GM12878 (cell line): ENCODE data around the gene RPS10. TPM values are rescaled to one million over a fixed set of nuclear protein-coding genes. Genes with fewer than 3 reads are reported as not detected.

Experiments used
- ATAC-seq: fragments of 200-7000 bp; cut with Tn5 transposase; 3 replicates; pipeline ENCODE4 v1.9.1; 2020; ENCODE audit warnings: mild to moderate bottlenecking, moderate library complexity
- BruUV-seq: library from RNA; stranded (reverse); fragments of 400-500 nt; replicated peaks from 2 replicates; lab custom pipeline; 2021; lab: Mats Ljungman, UMichigan
- CTCF ChIA-PET: fragments of 300-600 bp; sonication (Branson Sonifier 250); formaldehyde crosslinking; extraction: SDS; loops from one replicate; lab custom pipeline; 2021; ENCODE audit warnings: inconsistent platforms; lab: Yijun Ruan, JAX
- POLR2A ChIA-PET: fragments of 350-600 bp; formaldehyde crosslinking; extraction: SDS; loops from one replicate; lab custom pipeline; 2021; ENCODE audit warnings: inconsistent platforms; lab: Charles Lee
- RAD21 ChIA-PET: fragments of 300-600 bp; sonication (Branson Sonifier 250); formaldehyde crosslinking; loops from one replicate; lab custom pipeline; 2023; ENCODE audit warnings: antibody characterized with exemption; ENCODE audit not compliant: unreplicated experiment; lab: Charles Lee
- SMC1A ChIA-PET: fragments of 300-600 bp; sonication (Branson Sonifier 250); formaldehyde crosslinking; loops from one replicate; lab custom pipeline; 2023; ENCODE audit not compliant: unreplicated experiment, uncharacterized antibody; lab: Charles Lee
- DNase-seq: peaks from one replicate; pipeline ENCODE4 v3.0.0-alpha.2; 2011; ENCODE audit warnings: low read depth, low spot score
- FAIRE-seq: peaks from 3 replicates; lab custom pipeline; 2011; peaks lifted over from hg19 to GRCh38; lab: Jason Lieb, UNC
- H2AFZ ChIP-seq: 2 replicates; pipeline ENCODE4 v1.6.0; 2011; ENCODE audit warnings: low read depth, low read length, control low read depth; ENCODE audit not compliant: control insufficient read depth
- H3K27ac ChIP-seq: 2 replicates; pipeline ENCODE4 v1.5.1; 2011; ENCODE audit warnings: control low read depth; ENCODE audit not compliant: control insufficient read depth, insufficient read depth
- H3K27me3 ChIP-seq, 2 experiments: replicated peaks in 1 of 2; 2 replicates each; pipeline versions ENCODE4 v1.6.0 to v1.6.1; 2011; ENCODE audit warnings: low read length in 1 of 2; ENCODE audit not compliant: control insufficient read depth in 2 of 2, insufficient read depth in 2 of 2
- H3K36me3 ChIP-seq, 2 experiments: 2 replicates each; pipeline ENCODE4 v1.5.1; 2011; ENCODE audit warnings: low read length in 1 of 2; ENCODE audit not compliant: control insufficient read depth in 2 of 2, insufficient read depth in 2 of 2
- H3K4me1 ChIP-seq: 2 replicates; pipeline ENCODE4 v1.6.1; 2011; ENCODE audit warnings: mild to moderate bottlenecking, low read length, moderate library complexity, mixed read lengths; ENCODE audit not compliant: control insufficient read depth, insufficient read depth
- H3K4me2 ChIP-seq: 2 replicates; pipeline ENCODE4 v1.6.0; 2011; ENCODE audit warnings: control low read depth; ENCODE audit not compliant: control insufficient read depth, insufficient read depth
- H3K4me3 ChIP-seq: fragments of 200-600 bp; sonication (generic); 2 replicates; pipeline ENCODE4 v1.5.1; 2016
- H3K79me2 ChIP-seq: 2 replicates; pipeline ENCODE4 v1.6.0; 2011; ENCODE audit warnings: low read length; ENCODE audit not compliant: control insufficient read depth, insufficient read depth
- H3K9ac ChIP-seq: 2 replicates; pipeline ENCODE4 v1.8.0; 2011; ENCODE audit warnings: low read length, control low read depth, mixed read lengths; ENCODE audit not compliant: control insufficient read depth, insufficient read depth
- H3K9me3 ChIP-seq: replicated peaks from 3 replicates; pipeline ENCODE4 v1.5.1; 2011; ENCODE audit warnings: mild to moderate bottlenecking, low read length; ENCODE audit not compliant: control insufficient read depth, insufficient read depth
- H4K20me1 ChIP-seq: 2 replicates; pipeline ENCODE4 v1.6.0; 2011; ENCODE audit not compliant: control insufficient read depth, insufficient read depth
- BRCA1 ChIP-seq: IDR thresholded peaks from 2 replicates; pipeline ENCODE4 v1.6.1; 2011; ENCODE audit warnings: low read depth, low read length, improper control_type of control experiment
- FOS ChIP-seq: IDR thresholded peaks from 3 replicates; pipeline ENCODE4 v1.6.1; 2011; ENCODE audit warnings: borderline replicate concordance; ENCODE audit not compliant: insufficient read length; ENCODE audit errors: extremely low read depth
- IKZF2 ChIP-seq, 2 experiments: fragments of 450-650 bp; IDR thresholded peaks; 2 replicates each; pipeline ENCODE4 v1.6.1; 2017; ENCODE audit warnings: mild to moderate bottlenecking in 2 of 2, moderate library complexity in 2 of 2
- JUND ChIP-seq: IDR thresholded peaks from 2 replicates; pipeline ENCODE4 v1.6.1; 2012; ENCODE audit warnings: low read depth, mild to moderate bottlenecking, low read length, improper control_type of control experiment, moderate library complexity
- MEF2A ChIP-seq: IDR thresholded peaks from 2 replicates; pipeline ENCODE4 v1.6.1; 2011; ENCODE audit warnings: low read depth, mild to moderate bottlenecking, low read length, moderate library complexity; ENCODE audit not compliant: insufficient read depth
- MTA2 ChIP-seq: fragments of 450-650 bp; IDR thresholded peaks from 2 replicates; pipeline ENCODE4 v1.6.1; 2016; ENCODE audit warnings: low read depth, mild to moderate bottlenecking, moderate library complexity
- MXI1 ChIP-seq: fragments of 150-350 bp; IDR thresholded peaks from 2 replicates; pipeline ENCODE4 v1.6.1; 2011; ENCODE audit warnings: low read depth, mild to moderate bottlenecking, inconsistent platforms, low read length, improper control_type of control experiment
- NR2F1 ChIP-seq: fragments of 450-650 bp; conservative IDR thresholded peaks from 2 replicates; pipeline ENCODE4 v1.6.1; 2017; ENCODE audit warnings: mild to moderate bottlenecking
- PAX5 ChIP-seq: IDR thresholded peaks from 2 replicates; pipeline ENCODE4 v1.6.1; 2011; ENCODE audit warnings: low read depth, low read length, borderline replicate concordance
- POLR2A ChIP-seq: IDR thresholded peaks from 2 replicates; pipeline ENCODE4 v1.6.1; 2011; ENCODE audit warnings: low read depth, mild to moderate bottlenecking, low read length
- SREBF1 ChIP-seq: IDR thresholded peaks from 2 replicates; pipeline ENCODE4 v1.6.1; 2012; ENCODE audit warnings: mild to moderate bottlenecking, low read length
- TAF1 ChIP-seq: IDR thresholded peaks from 2 replicates; pipeline ENCODE4 v1.6.1; 2011; ENCODE audit warnings: mild to moderate bottlenecking, low read depth, low read length, borderline replicate concordance
- TCF12 ChIP-seq: IDR thresholded peaks from 2 replicates; pipeline ENCODE4 v1.6.1; 2011; ENCODE audit warnings: low read depth, mild to moderate bottlenecking, low read length
- ZNF217 ChIP-seq: fragments of 450-650 bp; IDR thresholded peaks from 2 replicates; pipeline ENCODE4 v1.6.1; 2017; ENCODE audit warnings: antibody characterized with exemption, mild to moderate bottlenecking
- ZNF384 ChIP-seq: IDR thresholded peaks from 2 replicates; pipeline ENCODE4 v1.6.1; 2012; ENCODE audit warnings: low read depth, mild to moderate bottlenecking, low read length, improper control_type of control experiment, borderline replicate concordance
- ZSCAN29 ChIP-seq: fragments of 450-650 bp; IDR thresholded peaks from 2 replicates; pipeline ENCODE4 v1.6.1; 2017; ENCODE audit warnings: mild to moderate bottlenecking, moderate library complexity
- WGBS: methylation state at CpG from one replicate; pipeline ENCODE4 v1.1.6; 2016; ENCODE audit warnings: low lambda C conversion rate; ENCODE audit not compliant: insufficient replicate concordance, insufficient coverage; ENCODE audit errors: missing lambda C conversion rate; 5-methylcytosine and 5-hydroxymethylcytosine counted together
- in situ Hi-C: fragments of 300-500 bp; cut with MboI; formaldehyde crosslinking; loops from 9 replicates; pipeline ENCODE4 v1.14.3; 2018; ENCODE audit warnings: mixed read lengths
- intact Hi-C: fragments of 100-400 bp; cut with micrococcal nuclease; formaldehyde crosslinking; loops from one replicate; pipeline ENCODE4 v1.14.2; 2022; ENCODE audit not compliant: unreplicated experiment
- polyA plus RNA-seq, 11 experiments: library from polyadenylated mRNA; depleted of rRNA in 4 of 11; unstranded in 6 of 11; stranded (reverse) in 5 of 11; fragments of >200 nt; fragmentation: Nextera tagmentation in 4 of 11; fragmentation: Illumina TruSeq in 1 of 11; extraction: Ambion mirVana in 4 of 11; extraction: Trizol in 1 of 11; gene quantifications; 1 replicate in 1 of 11; 2 replicates in 10 of 11; pipeline versions ENCODE4 v1.2.1 to v1.2.3, GENCODE V29; 2011 to 2016; ENCODE audit warnings: inconsistent platforms in 2 of 11, missing spikeins in 2 of 11, low read depth in 1 of 11
- total RNA-seq, 4 experiments: library from RNA; depleted of rRNA in 3 of 4; stranded (reverse); fragments of >200 nt in 3 of 4; fragmentation: Illumina TruSeq in 1 of 4; extraction: Trizol in 1 of 4; gene quantifications; 2 replicates each; pipeline versions ENCODE4 v1.2.1 to v1.2.3, GENCODE V29; 2013 to 2021
- TF ChIP-seq, protein P1 (sequence below): fragments of 450-650 bp; IDR thresholded peaks from 2 replicates; pipeline ENCODE4 v1.6.1; 2016; ENCODE audit warnings: mild to moderate bottlenecking
- TF ChIP-seq, protein P2 (sequence below): fragments of 450-650 bp; IDR thresholded peaks from 2 replicates; pipeline ENCODE4 v1.6.1; 2017; ENCODE audit warnings: mild to moderate bottlenecking, low read depth, inconsistent platforms; ENCODE audit not compliant: poor library complexity, severe bottlenecking

Gene RPS10
- total and polyA plus RNA-seq, 10 of the 15 experiments (the other 5 are each of a cell fraction or from before 2014, with no cell fraction given) = 1,546 to 3,970 (median 2,813) TPM

DNA sequence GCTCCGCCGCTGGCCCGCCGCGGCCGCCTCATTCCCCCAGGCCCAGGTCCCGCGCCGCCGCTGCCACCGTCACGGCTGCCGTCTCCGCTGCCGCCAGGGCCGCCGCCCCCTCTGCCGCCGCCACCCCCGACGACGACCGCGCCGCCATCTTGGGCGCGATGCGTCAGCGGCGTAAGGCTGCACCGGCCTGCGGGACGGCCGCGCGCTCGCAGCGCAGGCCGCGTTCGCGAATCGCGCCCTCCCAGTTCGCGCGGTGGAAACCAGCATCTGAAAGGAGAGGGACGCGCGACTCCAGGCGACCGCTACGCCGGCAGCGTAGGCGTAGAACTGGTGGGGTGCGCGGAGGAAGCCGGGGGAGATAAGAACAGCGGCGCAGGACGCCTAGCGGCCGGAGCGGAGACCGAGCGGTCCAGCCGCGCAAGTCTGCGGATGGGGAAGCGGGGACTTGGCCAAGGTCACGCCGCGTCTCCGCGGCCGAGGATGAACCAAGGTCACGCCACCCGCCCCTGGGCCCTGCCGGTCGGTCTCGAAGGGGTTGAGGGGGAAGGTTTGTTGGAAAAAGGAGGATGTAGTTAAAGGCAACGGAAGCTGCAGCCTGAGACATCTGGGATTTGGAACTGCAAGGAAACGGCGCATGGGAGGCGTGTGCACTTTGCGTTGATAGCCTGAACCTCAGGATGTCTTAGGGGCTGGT is 33.2 kb downstream of the RPS10 start, which contains the start of gene NUDT3 (continued):
- TF ChIP-seq, protein P1, sequence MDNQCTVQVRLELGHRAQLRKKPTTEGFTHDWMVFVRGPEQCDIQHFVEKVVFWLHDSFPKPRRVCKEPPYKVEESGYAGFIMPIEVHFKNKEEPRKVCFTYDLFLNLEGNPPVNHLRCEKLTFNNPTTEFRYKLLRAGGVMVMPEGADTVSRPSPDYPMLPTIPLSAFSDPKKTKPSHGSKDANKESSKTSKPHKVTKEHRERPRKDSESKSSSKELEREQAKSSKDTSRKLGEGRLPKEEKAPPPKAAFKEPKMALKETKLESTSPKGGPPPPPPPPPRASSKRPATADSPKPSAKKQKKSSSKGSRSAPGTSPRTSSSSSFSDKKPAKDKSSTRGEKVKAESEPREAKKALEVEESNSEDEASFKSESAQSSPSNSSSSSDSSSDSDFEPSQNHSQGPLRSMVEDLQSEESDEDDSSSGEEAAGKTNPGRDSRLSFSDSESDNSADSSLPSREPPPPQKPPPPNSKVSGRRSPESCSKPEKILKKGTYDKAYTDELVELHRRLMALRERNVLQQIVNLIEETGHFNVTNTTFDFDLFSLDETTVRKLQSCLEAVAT = 0 out of 2 replicates have a peak, but pooled peaks have one; percentile 40
- peak; percentile 63 for TF ChIP-seq PAX5
- peak; percentile 54; the same call in 1 of the 2 replicates for TF ChIP-seq MXI1
- TF ChIP-seq, all 136 proteins: peak for 52

DNA sequence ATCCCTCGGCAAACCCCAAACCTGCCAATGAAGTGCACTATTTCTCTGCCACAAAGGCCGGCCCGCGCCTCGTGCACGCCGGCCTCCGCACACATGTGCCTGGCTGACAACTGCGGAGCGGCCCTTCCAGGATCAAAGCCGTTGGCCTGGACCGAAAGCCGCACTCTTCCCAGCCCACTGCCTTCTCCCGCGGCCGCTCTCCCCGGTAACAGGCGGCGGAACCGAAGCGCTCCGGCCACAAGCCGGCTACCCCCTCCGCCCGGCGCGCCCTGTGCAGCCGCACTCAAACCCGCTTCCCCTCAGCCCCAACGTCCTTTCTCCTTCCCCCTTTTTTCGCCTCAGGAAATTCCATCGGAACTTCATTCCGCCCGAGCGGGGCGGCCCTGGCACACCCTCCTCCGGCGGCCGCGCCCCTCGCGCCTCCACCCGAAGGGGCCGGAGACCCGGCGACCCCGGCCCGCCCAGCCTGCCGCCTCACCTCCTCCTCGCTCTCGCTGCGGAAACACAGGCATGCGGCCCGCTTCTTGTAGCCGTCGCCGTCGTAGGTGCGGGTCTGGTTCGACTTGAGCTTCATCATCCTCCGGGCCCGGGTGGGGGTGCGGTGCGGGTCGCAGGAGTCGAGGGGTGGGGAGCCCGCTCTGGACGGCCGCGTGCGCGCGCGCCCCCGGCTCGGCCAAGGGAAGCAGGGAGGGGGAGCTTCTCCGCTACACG is 33.9 kb downstream of the RPS10 start:
- intact Hi-C loops (loop anchor here (2.0 to 5.0 kb wide), 4 partner anchors 45 to 143 kb away; partner anchors contain the start of gene SMIM29), in situ Hi-C loops (no loop called here)
- peaks cover 3% of the 10 kb centered on the region for H3K4me1 ChIP-seq
- H2AFZ ChIP-seq = peak overlapping the region; percentile 47
- peaks cover 3% of the 10 kb centered on the region; the same call in 2 of the 3 replicates for H3K9me3 ChIP-seq
- H3K9ac ChIP-seq = peak overlapping the region; percentile 83
- RAD21 ChIA-PET = interaction anchor here (0.5 to 7.2 kb wide), 12 partner anchors 23 to 155 kb away, joined by 3 to 46 read pairs (median 4); partner anchors contain the start of genes HMGA1, RPS10 and SMIM29
- SMC1A ChIA-PET = interaction anchor here (0.7 to 4.4 kb wide), 9 partner anchors 13 to 142 kb away, joined by 3 to 44 read pairs (median 3); partner anchors contain the start of genes RPS10 and SMIM29
- DNase-seq (no peak), FAIRE-seq (no peak), ATAC-seq (peak; percentile 55)
- no peaks in the 10 kb centered on the region for H4K20me1 ChIP-seq
- H3K36me3 ChIP-seq = no peaks in the 10 kb centered on the region
- no TSS peak for BruUV-seq
- POLR2A ChIA-PET = interaction anchor here (0.7 to 2.3 kb wide), 5 partner anchors 28 to 516 kb away, joined by 3 to 14 read pairs (median 4); partner anchors contain the start of gene HMGA1
- H3K27me3 ChIP-seq = no peaks in the 10 kb centered on the region
- H3K27ac ChIP-seq = peak overlapping the region; percentile 75
- CTCF ChIA-PET = interaction anchor here (0.9 to 4.5 kb wide), 12 partner anchors 11 to 196 kb away, joined by 3 to 54 read pairs (median 6); partner anchors contain the start of gene SMIM29
- WGBS = under 1% methylated on average over 63 of the region's 78 CpGs
- H3K79me2 ChIP-seq = peaks cover 60% of the 10 kb centered on the region
- peak overlapping the region; percentile 95; the same call in 1 of the 2 replicates for H3K4me2 ChIP-seq
- peak overlapping the region; percentile 99 for H3K4me3 ChIP-seq
- TF ChIP-seq POLR2A (peak; percentile 80), ZNF384 (no peak), MTA2 (no peak), TCF12 (0 out of 2 replicates have a peak, but pooled peaks have one; percentile 15), BRCA1 (no peak), SREBF1 (no peak), JUND (no peak), TAF1 (peak; percentile 25; the same call in 1 of the 2 replicates), MEF2A (no peak), ZSCAN29 (peak; percentile 41), NR2F1 (no peak), FOS (no peak), IKZF2 (IDR thresholded peaks at IDR 0.05) (peak; percentile 23 to 47; a peak in 2 of 4 replicates), ZNF217 (no peak)
- TF ChIP-seq, protein P2, sequence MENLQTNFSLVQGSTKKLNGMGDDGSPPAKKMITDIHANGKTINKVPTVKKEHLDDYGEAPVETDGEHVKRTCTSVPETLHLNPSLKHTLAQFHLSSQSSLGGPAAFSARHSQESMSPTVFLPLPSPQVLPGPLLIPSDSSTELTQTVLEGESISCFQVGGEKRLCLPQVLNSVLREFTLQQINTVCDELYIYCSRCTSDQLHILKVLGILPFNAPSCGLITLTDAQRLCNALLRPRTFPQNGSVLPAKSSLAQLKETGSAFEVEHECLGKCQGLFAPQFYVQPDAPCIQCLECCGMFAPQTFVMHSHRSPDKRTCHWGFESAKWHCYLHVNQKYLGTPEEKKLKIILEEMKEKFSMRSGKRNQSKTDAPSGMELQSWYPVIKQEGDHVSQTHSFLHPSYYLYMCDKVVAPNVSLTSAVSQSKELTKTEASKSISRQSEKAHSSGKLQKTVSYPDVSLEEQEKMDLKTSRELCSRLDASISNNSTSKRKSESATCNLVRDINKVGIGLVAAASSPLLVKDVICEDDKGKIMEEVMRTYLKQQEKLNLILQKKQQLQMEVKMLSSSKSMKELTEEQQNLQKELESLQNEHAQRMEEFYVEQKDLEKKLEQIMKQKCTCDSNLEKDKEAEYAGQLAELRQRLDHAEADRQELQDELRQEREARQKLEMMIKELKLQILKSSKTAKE = no peak
